HG02759 (cell line): ENCODE measurements around the gene ARMC12.

Source experiments
- ATAC-seq: cut with Tn5 transposase; IDR thresholded peaks from one replicate; pipeline ENCODE4 v1.9.1; 2021; ENCODE audit warnings: mild to moderate bottlenecking, moderate library complexity; ENCODE audit not compliant: unreplicated experiment

Gene ARMC12

GRCh38 chr6:35718375-35718736, 18.5 kb upstream of the ARMC12 start:
- ATAC-seq, result no peak

GRCh38 chr6:35718911-35719381, 17.9 kb upstream of the ARMC12 start:
- no peak for ATAC-seq

GRCh38 chr6:35719404-35719829, 17.4 kb upstream of the ARMC12 start:
- ATAC-seq, result peak; percentile 27

- ATAC-seq, result peak; percentile 78
These were observed 16.8 kb upstream of the ARMC12 start for GRCh38 chr6:35719830-35720733.

- no peak for ATAC-seq
These were observed 14.6 kb upstream of the ARMC12 start for GRCh38 chr6:35722121-35722761.

GRCh38 chr6:35723587-35723986, 13.2 kb upstream of the ARMC12 start:
- ATAC-seq, result no peak

GRCh38 chr6:35724059-35724458, 12.8 kb upstream of the ARMC12 start:
- no peak for ATAC-seq

- ATAC-seq, result no peak
These were observed 12.4 kb upstream of the ARMC12 start for GRCh38 chr6:35724471-35724870.

- no peak for ATAC-seq
These were observed 11.6 kb upstream of the ARMC12 start for GRCh38 chr6:35725081-35725708.

GRCh38 chr6:35725721-35726438, 11.0 kb upstream of the ARMC12 start:
- ATAC-seq, result no peak

GRCh38 chr6:35727231-35727934, 9.4 kb upstream of the ARMC12 start:
- ATAC-seq, result peak; percentile 9

GRCh38 chr6:35727935-35728682, 8.7 kb upstream of the ARMC12 start:
- peak; percentile 50 for ATAC-seq

- ATAC-seq, result no peak
These were observed 7.9 kb upstream of the ARMC12 start for GRCh38 chr6:35728683-35729678.

GRCh38 chr6:35729722-35730121, 7.1 kb upstream of the ARMC12 start:
- ATAC-seq, result no peak

- ATAC-seq, result no peak
These were observed 6.0 kb upstream of the ARMC12 start for GRCh38 chr6:35730745-35731413.

GRCh38 chr6:35731414-35731735, 5.5 kb upstream of the ARMC12 start:
- ATAC-seq, result peak; percentile 56

- ATAC-seq, result peak; percentile 53
These were observed 4.9 kb upstream of the ARMC12 start for GRCh38 chr6:35731736-35732532.
